Skin epidermis (tissue), 12 donors: ENCODE measurements around the gene NSFL1C.

Source experiments
- H3K27ac ChIP-seq, 21 experiments: fragments of 200-600 bp; sonication (generic) in 11 of 21; one replicate each; pipeline ENCODE4 v1.5.0; 2020; ENCODE audit warnings: mild to moderate bottlenecking in 3 of 21, inconsistent platforms in 2 of 21, moderate library complexity in 2 of 21
- H3K4me3 ChIP-seq, 7 experiments: fragments of 200-600 bp; sonication (generic) in 2 of 7; one replicate each; pipeline ENCODE4 v1.5.0; 2020; ENCODE audit warnings: inconsistent platforms in 2 of 7, mild to moderate bottlenecking in 2 of 7, moderate library complexity in 1 of 7

The NSFL1C gene

DNA sequence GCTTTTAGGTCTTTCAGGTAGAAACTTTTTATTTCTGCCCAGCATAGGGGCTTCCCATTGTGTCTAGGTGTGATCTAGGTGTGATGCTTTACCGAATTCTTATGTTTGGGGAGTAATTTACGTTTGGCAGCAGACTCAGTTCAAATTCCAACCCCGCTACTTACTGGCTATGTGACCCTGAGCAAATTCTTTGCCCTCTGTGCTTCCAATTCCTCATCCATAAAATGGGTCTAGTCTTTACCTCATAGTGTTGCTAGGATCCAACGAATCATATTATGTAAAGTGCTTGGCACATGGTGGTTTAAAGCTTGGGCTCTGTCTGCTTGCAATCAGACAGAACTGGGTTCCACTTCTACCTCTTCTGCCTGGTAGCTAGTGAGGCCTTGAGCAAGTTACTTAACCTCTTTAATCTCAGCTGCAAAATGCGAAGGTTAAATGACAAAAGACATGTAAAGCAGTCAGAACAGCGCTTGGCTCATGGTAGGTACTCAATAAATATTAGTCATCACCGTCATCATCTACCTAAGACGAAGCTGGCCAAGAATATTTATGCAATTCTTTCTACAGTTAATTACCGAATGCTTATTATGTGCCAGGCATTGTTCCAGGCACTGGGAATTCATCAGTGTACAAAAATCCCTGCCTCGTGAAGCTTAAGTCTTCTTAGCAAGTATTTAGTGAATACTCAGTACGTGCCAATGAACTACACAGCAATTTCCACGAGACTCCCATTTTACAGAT lies 1.0 kb downstream of the NSFL1C start:
- peak overlapping the region; percentile 82 to 98 (median 95) for H3K27ac ChIP-seq

GRCh38 chr20:1463971-1464570 lies 2.6 kb downstream of the NSFL1C start:
- Histone ChIP-seq H3K27ac (no peak overlapping the region), H3K4me3 (no peak overlapping the region)

More for the DNA sequence above, 1.0 kb downstream of the NSFL1C start:
- peak overlapping the region; percentile 84 to 100 (median 98) for H3K4me3 ChIP-seq

DNA sequence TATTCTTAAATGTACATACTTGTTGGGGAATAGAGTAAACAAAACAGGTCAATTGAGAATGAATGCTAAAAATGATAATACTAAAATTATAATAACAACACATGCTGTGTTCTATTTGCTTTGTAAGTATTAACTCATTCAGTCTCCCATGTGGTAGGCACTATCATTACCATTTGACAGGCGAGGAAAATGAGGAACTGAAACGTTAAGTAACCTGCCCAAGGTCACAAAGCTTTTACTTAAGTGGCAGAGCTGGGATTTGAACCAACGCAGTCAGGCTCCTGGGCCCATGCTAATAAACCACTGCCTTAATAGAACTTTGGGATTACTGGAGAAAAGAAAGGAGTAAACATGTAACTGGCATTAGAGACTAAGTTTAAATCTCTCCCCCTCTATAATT lies 3.8 kb downstream of the NSFL1C start:
- Histone ChIP-seq H3K4me3 (no peak overlapping the region), H3K27ac (no peak overlapping the region)

- Histone ChIP-seq H3K4me3 (no peak overlapping the region), H3K27ac (no peak overlapping the region)
Measured at GRCh38 chr20:1462001-1462400, 4.6 kb downstream of the NSFL1C start.

- Histone ChIP-seq H3K27ac (no peak overlapping the region), H3K4me3 (no peak overlapping the region)
Measured at GRCh38 chr20:1460275-1460674, 6.4 kb downstream of the NSFL1C start.

GRCh38 chr20:1457992-1458391 lies 8.7 kb downstream of the NSFL1C start:
- Histone ChIP-seq H3K27ac (no peak overlapping the region), H3K4me3 (no peak overlapping the region)

DNA sequence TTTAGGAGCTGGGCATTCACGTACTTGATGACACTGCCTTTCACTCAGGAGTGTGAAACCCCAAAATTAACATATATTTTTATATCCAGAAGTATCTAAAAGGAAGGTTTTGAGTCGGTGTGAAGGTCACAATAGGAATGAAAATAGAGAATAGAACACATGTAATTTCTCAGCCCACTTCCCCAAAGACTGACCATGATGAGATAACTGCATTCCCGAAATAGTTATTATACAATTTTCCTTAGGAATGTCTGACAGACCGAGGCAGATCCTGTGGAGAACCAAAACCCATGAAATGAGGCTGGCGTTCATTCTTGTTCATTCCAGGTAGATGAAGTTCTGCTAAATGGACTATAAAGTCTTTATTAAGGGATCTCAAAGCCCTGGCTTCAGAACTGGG lies 10.3 kb downstream of the NSFL1C start:
- H3K4me3 ChIP-seq, result no peak overlapping the region
- H3K27ac ChIP-seq, result no peak overlapping the region

DNA sequence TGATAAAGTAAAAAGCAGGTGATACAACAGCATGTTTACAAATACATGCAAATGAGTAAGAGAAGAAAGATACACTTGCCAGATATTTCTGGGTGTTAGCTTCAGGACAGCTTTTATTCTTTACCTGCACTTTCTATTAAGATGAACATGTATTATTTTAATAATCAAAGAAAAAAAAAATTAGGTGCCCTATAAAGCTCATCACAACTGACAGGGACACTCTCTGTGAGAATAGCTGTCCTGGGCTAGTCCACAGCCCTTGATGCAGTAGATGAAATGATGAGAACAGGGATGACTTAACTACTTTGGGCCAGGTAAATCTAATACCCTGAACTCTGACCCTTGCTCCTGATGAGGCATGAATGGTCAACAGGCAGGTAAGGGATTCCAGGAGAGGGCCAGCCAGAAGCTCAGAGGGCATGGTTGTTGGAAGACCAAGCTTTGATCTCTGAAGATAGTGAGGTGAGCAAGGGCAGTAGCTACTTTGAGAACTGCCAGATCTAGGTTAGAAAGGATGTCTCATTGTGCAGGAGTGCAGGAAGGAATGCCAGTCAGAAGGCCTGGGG lies 15.6 kb downstream of the NSFL1C start:
- Histone ChIP-seq H3K4me3 (no peak overlapping the region), H3K27ac (no peak overlapping the region)

- Histone ChIP-seq H3K27ac (no peak overlapping the region), H3K4me3 (no peak overlapping the region)
Measured at GRCh38 chr20:1449370-1449769, 17.3 kb downstream of the NSFL1C start.

DNA sequence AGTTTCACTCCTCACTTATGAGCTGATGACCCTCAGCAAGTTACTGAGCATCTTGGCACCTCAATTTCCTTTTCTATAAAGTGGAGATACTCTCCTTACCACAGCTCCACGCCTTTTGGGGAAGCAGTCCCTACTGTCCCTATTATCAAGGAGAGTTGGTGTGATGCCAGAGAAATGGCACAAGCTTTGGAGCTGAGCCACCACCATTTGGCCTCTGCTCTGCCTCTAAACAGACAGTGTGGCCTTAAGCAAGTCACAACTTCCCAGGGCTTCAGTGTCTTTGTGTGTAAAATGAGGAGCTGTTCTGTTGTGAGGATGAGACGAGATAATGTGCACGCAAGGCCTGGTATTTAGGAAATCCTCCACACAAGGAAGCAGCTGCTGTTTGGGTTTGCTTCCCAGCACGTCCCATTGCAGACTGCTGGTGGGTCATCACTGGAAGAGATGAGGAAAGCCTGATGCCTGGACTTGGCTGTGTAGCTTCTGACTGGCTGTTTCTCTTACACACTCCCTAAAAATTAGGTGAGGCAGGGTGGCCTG lies 18.5 kb downstream of the NSFL1C start:
- no peak overlapping the region for H3K27ac ChIP-seq
- H3K4me3 ChIP-seq, result no peak overlapping the region

DNA sequence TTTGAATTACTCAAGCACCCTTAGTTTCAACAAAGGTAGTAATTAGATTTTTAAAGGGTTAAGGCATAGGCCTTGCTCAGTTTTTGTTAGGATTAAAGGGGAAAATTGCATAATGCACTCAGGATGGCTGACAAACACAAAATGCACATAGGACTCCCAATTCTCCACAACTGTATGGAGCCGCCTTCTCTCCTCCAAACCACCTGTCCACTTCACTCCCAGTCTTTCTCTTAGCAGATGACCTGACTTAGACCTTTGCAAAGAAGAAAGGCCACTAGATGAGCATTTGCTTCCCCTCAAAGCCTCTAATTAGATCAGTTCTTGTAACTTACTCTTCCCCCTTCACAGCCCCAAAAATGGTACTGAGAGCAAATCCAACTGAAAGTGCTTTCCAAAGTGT lies 20.1 kb downstream of the NSFL1C start:
- Histone ChIP-seq H3K27ac (no peak overlapping the region), H3K4me3 (no peak overlapping the region)

DNA sequence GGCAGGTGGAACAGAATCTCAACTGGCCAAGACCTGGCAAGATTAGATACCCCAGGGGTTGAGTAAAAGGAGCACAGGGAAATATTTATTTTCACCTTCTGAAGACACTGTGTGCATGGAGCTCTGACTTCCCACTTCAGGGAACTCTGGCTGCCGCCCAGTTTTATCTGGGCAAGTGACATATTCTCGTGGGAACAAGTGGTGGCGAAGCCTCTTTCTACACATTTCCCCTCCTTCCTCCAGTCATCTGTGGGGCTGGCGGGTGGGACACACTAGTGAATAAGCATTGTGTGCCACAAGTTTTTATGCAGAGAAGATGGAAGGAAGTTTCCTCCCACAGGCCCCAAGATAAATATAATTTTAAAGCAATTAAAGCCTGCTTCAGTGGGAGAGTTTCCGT lies 23.6 kb downstream of the NSFL1C start:
- no peak overlapping the region for H3K27ac ChIP-seq
- no peak overlapping the region for H3K4me3 ChIP-seq

- H3K27ac ChIP-seq, result no peak overlapping the region
Measured at GRCh38 chr20:1442304-1442703, 24.3 kb downstream of the NSFL1C start.

DNA sequence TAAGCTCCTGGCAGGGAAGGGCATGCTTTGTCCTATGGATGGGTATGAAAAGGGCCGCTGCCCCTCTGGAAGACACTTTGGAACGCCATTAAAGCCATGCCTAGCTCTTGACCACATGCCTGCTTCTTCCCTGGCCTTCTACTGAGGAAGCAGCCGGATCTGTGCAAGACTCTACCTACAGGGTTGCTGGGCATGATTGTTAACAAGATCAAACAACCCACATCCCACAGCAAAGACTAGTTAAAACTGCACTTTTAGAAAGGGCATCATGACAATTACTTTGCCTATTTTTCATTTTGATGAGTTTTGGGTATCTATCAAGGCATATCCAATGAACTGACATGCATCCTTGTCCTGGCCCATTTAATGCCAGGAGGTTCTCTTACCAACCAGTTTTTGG lies 25.5 kb downstream of the NSFL1C start:
- Histone ChIP-seq H3K27ac (no peak overlapping the region), H3K4me3 (no peak overlapping the region)

More at GRCh38 chr20:1442304-1442703, 24.3 kb downstream of the NSFL1C start:
- no peak overlapping the region for H3K4me3 ChIP-seq

- Histone ChIP-seq H3K4me3 (no peak overlapping the region), H3K27ac (no peak overlapping the region)
Measured at GRCh38 chr20:1440024-1440423, 26.6 kb downstream of the NSFL1C start.

- H3K27ac ChIP-seq, result no peak overlapping the region
Measured at GRCh38 chr20:1438361-1438760, 28.3 kb downstream of the NSFL1C start.

GRCh38 chr20:1437235-1437904 lies 29.3 kb downstream of the NSFL1C start:
- no peak overlapping the region for H3K4me3 ChIP-seq
- H3K27ac ChIP-seq, result no peak overlapping the region

More at GRCh38 chr20:1438361-1438760, 28.3 kb downstream of the NSFL1C start:
- no peak overlapping the region for H3K4me3 ChIP-seq

DNA sequence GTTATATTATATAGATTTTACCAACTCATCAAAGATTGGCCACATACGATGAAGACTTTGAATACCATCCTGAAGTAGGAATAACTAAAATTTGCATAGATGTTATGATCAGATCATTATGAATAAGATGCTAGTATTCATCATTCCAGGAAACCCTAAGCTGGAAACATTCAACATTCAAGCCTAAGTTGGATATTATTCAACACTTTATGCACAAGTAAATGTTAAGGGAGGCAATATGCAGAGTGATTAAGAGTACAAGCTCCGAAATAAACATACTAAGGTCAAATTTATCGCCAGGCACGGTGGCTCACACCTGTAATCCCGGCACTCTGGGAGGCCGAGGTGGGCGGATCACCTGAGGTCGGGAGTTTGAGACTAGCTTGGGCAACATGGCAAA lies 30.4 kb downstream of the NSFL1C start:
- Histone ChIP-seq H3K27ac (no peak overlapping the region), H3K4me3 (no peak overlapping the region)

GRCh38 chr20:1435337-1435699 lies 31.3 kb downstream of the NSFL1C start:
- H3K4me3 ChIP-seq, result no peak overlapping the region
- no peak overlapping the region for H3K27ac ChIP-seq

- H3K27ac ChIP-seq, result no peak overlapping the region
- H3K4me3 ChIP-seq, result no peak overlapping the region
Measured at GRCh38 chr20:1434571-1435336, 31.9 kb downstream of the NSFL1C start.
